C4-2B (cell line): ENCODE data around the gene PNPO.

Source experiments
- CTCF ChIP-seq: fragments of 450-650 bp; conservative IDR thresholded peaks from 2 replicates; pipeline ENCODE4 v1.5.1; 2017; ENCODE audit warnings: mild to moderate bottlenecking
- ZFX ChIP-seq: fragments of 450-650 bp; IDR thresholded peaks from 2 replicates; pipeline ENCODE4 v1.6.1; 2017

GRCh38 chr17:47915776-47916398 lies 25.5 kb upstream of the PNPO start:
- TF ChIP-seq CTCF (no peak), ZFX (no peak)
